ENCODE results near the gene RHEBL1. TPM values are rescaled to one million over a fixed set of nuclear protein-coding genes. Genes with fewer than 3 reads are reported as not detected.

The RHEBL1 gene
- total and polyA plus RNA-seq, 3 donors from 2014 or later = 1.5 to 5.9 (median 1.7) TPM

DNA sequence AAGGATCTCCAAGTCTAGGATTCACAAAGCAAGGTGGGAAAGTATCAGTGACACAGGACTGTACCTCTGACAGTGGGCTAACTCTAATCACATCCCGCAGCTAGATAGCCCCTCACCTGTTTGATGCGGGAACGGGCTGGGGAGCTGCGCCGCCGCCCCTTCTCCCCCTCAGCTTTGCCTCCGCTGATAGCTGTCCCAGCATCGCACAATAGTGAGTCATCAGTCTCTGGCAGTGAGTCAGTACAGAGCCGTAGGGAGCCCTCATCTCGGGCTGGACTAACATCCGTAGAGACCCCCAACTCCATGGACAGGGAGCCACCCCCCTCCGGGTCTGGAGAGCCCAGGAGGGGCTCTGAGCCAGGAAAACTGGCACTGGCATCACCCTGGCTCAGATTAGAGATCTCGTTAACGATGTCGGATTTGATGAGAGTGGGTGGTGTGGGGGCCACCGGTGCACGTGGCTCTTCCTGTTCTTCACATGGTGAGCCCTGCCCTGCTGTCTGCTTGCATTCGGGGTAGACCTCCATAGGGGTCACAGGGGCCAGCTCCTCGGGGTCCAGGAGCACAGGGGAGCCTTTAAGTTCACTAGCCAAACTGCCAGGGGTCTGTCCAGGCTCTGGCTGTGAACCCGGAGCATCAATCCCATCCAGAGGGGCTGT is 20.1 kb downstream of the RHEBL1 start:
- intact Hi-C loops (cut with DNase I; ENCODE audit: low total_unique reads) = no loop called here
- WGBS, 2 donors = 83 to 92% methylated on average over 13 to 20 of the region's 20 CpGs
- Histone ChIP-seq H3K27me3 (no peaks in the 10 kb centered on the region), H3K4me3 (no peak overlapping the region), H3K27ac (no peak overlapping the region), H3K4me1 (no peaks in the 10 kb centered on the region), H3K9me3 (no peaks in the 10 kb centered on the region), H3K36me3 (ENCODE audit: low read depth, missing control alignments) (no peaks in the 10 kb centered on the region)
- DNase-seq = no peak
- TF ChIP-seq, protein P1, sequence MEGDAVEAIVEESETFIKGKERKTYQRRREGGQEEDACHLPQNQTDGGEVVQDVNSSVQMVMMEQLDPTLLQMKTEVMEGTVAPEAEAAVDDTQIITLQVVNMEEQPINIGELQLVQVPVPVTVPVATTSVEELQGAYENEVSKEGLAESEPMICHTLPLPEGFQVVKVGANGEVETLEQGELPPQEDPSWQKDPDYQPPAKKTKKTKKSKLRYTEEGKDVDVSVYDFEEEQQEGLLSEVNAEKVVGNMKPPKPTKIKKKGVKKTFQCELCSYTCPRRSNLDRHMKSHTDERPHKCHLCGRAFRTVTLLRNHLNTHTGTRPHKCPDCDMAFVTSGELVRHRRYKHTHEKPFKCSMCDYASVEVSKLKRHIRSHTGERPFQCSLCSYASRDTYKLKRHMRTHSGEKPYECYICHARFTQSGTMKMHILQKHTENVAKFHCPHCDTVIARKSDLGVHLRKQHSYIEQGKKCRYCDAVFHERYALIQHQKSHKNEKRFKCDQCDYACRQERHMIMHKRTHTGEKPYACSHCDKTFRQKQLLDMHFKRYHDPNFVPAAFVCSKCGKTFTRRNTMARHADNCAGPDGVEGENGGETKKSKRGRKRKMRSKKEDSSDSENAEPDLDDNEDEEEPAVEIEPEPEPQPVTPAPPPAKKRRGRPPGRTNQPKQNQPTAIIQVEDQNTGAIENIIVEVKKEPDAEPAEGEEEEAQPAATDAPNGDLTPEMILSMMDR (IDR thresholded peaks at IDR 0.05) = no peak
- TF ChIP-seq POLR2A (IDR thresholded peaks at IDR 0.05) = no peak

- H3K27ac ChIP-seq = no peak overlapping the region
- no peak for DNase-seq
- no peaks in the 10 kb centered on the region for H3K36me3 ChIP-seq (ENCODE audit: low read depth, missing control alignments)
- no peaks in the 10 kb centered on the region for H3K27me3 ChIP-seq
- no peaks in the 10 kb centered on the region for H3K9me3 ChIP-seq
- no peak overlapping the region for H3K4me3 ChIP-seq
- TF ChIP-seq, protein P1 (IDR thresholded peaks at IDR 0.05) = no peak
- no peak for TF ChIP-seq POLR2A (IDR thresholded peaks at IDR 0.05)
- no peaks in the 10 kb centered on the region for H3K4me1 ChIP-seq
- WGBS, 2 donors = 91 to 94% methylated on average over 10 of the region's 10 CpGs
- intact Hi-C loops (cut with DNase I; ENCODE audit: low total_unique reads) = no loop called here
Observed at GRCh38 chr12:49048953-49049352, 20.8 kb downstream of the RHEBL1 start.

GRCh38 chr12:49046129-49046895 is 23.5 kb downstream of the RHEBL1 start:
- intact Hi-C loops (cut with DNase I; ENCODE audit: low total_unique reads) = no loop called here
- Histone ChIP-seq H3K4me3 (no peak overlapping the region), H3K9me3 (no peaks in the 10 kb centered on the region), H3K27me3 (no peaks in the 10 kb centered on the region), H3K27ac (no peak overlapping the region), H3K36me3 (ENCODE audit: low read depth, missing control alignments) (no peaks in the 10 kb centered on the region), H3K4me1 (no peaks in the 10 kb centered on the region)
- no peak for TF ChIP-seq POLR2A (IDR thresholded peaks at IDR 0.05)
- TF ChIP-seq, protein P1 (IDR thresholded peaks at IDR 0.05) = no peak
- 91 to 93% methylated on average over 11 to 12 of the region's 12 CpGs for WGBS, 2 donors
- no peak for DNase-seq

DNA sequence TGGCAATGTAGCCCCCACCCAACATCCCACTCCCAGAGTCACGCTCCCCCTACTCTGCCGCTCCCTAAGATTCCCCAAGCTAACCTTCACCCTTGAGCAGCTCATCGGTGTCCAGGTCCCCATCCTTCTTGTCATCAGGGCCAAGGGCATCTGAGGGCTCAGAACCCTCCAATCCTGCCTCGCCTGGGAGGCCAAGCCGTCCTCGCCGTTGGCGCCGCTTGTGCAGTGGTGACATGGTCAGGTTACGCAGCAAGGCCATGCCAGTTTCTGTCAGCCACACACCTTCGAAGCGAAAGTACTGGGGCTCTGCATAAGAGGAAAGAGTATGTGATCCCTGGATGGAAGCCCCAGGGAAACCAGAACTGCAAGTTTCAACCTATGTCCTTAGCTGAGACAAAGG is 25.1 kb downstream of the RHEBL1 start:
- TF ChIP-seq POLR2A (IDR thresholded peaks at IDR 0.05) = no peak
- TF ChIP-seq, protein P1 (IDR thresholded peaks at IDR 0.05) = no peak
- Histone ChIP-seq H3K4me1 (no peaks in the 10 kb centered on the region), H3K27me3 (no peaks in the 10 kb centered on the region), H3K36me3 (ENCODE audit: low read depth, missing control alignments) (no peaks in the 10 kb centered on the region), H3K9me3 (no peaks in the 10 kb centered on the region), H3K4me3 (no peak overlapping the region), H3K27ac (no peak overlapping the region)
- WGBS, 2 donors = 94 to 100% methylated on average over 3 to 12 of the region's 12 CpGs
- intact Hi-C loops (cut with DNase I; ENCODE audit: low total_unique reads) = no loop called here
- no peak for DNase-seq

All from testis (tissue), 3 donors.